Astrocyte (in vitro differentiated cells and primary cell): Measurements from ENCODE around the gene CHCHD3. TPM values are rescaled to one million over a fixed set of nuclear protein-coding genes. Genes with fewer than 3 reads are reported as not detected.

Experiments
- DNase-seq: peaks from one replicate; pipeline ENCODE4 v3.0.0-alpha.2; 2010; ENCODE audit warnings: low read depth
- FAIRE-seq: peaks from 2 replicates; lab custom pipeline; 2011; peaks lifted over from hg19 to GRCh38; lab: Jason Lieb, UNC
- H2AFZ ChIP-seq: 2 replicates; pipeline ENCODE4 v1.6.0; 2012; ENCODE audit warnings: low read depth, low read length, inconsistent platforms
- H3K27ac ChIP-seq: 2 replicates; pipeline ENCODE4 v1.5.1; 2011; ENCODE audit warnings: low read depth, low read length, inconsistent platforms
- H3K27me3 ChIP-seq: 2 replicates; pipeline ENCODE4 v1.6.0; 2011; ENCODE audit warnings: low read length, inconsistent platforms; ENCODE audit not compliant: insufficient read depth
- H3K36me3 ChIP-seq: 2 replicates; pipeline ENCODE4 v1.5.1; 2011; ENCODE audit warnings: low read length, inconsistent platforms; ENCODE audit not compliant: insufficient read depth
- H3K4me1 ChIP-seq: 2 replicates; pipeline ENCODE4 v1.5.1; 2011; ENCODE audit warnings: low read length, inconsistent platforms; ENCODE audit not compliant: insufficient read depth
- H3K4me2 ChIP-seq: 2 replicates; pipeline ENCODE4 v1.6.0; 2012; ENCODE audit warnings: low read length, inconsistent platforms
- H3K4me3 ChIP-seq: 2 replicates; pipeline ENCODE4 v1.5.1; 2011; ENCODE audit warnings: low read depth, mild to moderate bottlenecking, low read length, inconsistent platforms; ENCODE audit not compliant: insufficient read depth
- H3K79me2 ChIP-seq: 2 replicates; pipeline ENCODE4 v1.6.0; 2012; ENCODE audit warnings: mild to moderate bottlenecking, low read length, inconsistent platforms; ENCODE audit not compliant: insufficient read depth
- H3K9ac ChIP-seq: 2 replicates; pipeline ENCODE4 v1.6.0; 2012; ENCODE audit warnings: mild to moderate bottlenecking, low read length, inconsistent platforms
- H3K9me3 ChIP-seq: 2 replicates; pipeline ENCODE4 v1.5.1; 2012; ENCODE audit warnings: low read depth, mild to moderate bottlenecking, low read length, inconsistent platforms; ENCODE audit not compliant: insufficient read depth
- H4K20me1 ChIP-seq: 2 replicates; pipeline ENCODE4 v1.6.0; 2012; ENCODE audit warnings: low read length, inconsistent platforms; ENCODE audit not compliant: insufficient read depth
- H3K27ac Mint-ChIP-seq: one replicate; pipeline ENCODE4 v1.8.0; 2021; ENCODE audit warnings: mild to moderate bottlenecking, mixed read lengths; ENCODE audit not compliant: unreplicated experiment
- H3K27me3 Mint-ChIP-seq: one replicate; pipeline ENCODE4 v1.8.0; 2021; ENCODE audit warnings: low read depth, mixed read lengths; ENCODE audit not compliant: unreplicated experiment
- H3K36me3 Mint-ChIP-seq: one replicate; pipeline ENCODE4 v1.8.0; 2021; ENCODE audit warnings: low read depth, mixed read lengths; ENCODE audit not compliant: unreplicated experiment
- H3K4me1 Mint-ChIP-seq: one replicate; pipeline ENCODE4 v1.8.0; 2021; ENCODE audit warnings: low read depth, mixed read lengths; ENCODE audit not compliant: unreplicated experiment
- H3K4me3 Mint-ChIP-seq: one replicate; pipeline ENCODE4 v1.8.0; 2021; ENCODE audit warnings: mild to moderate bottlenecking, moderate library complexity, mixed read lengths; ENCODE audit not compliant: unreplicated experiment
- H3K9me3 Mint-ChIP-seq: one replicate; pipeline ENCODE4 v1.8.0; 2021; ENCODE audit warnings: mild to moderate bottlenecking, mixed read lengths; ENCODE audit not compliant: unreplicated experiment
- EZH2 ChIP-seq: IDR thresholded peaks from 2 replicates; pipeline ENCODE4 v1.6.1; 2012; ENCODE audit warnings: mild to moderate bottlenecking, low read length, inconsistent platforms; ENCODE audit not compliant: insufficient read depth
- total RNA-seq: library from RNA; stranded (reverse); gene quantifications from 2 replicates; pipeline ENCODE4 v1.2.1, GENCODE V29; 2021
- TF ChIP-seq, protein P1 (sequence below): IDR thresholded peaks from 2 replicates; pipeline ENCODE4 v1.5.1; 2011; ENCODE audit warnings: low read depth, mild to moderate bottlenecking, inconsistent platforms, low read length, moderate library complexity; ENCODE audit not compliant: insufficient read depth

Gene CHCHD3
- total RNA-seq, 1 donor from 2014 or later, result 63.1 TPM

DNA sequence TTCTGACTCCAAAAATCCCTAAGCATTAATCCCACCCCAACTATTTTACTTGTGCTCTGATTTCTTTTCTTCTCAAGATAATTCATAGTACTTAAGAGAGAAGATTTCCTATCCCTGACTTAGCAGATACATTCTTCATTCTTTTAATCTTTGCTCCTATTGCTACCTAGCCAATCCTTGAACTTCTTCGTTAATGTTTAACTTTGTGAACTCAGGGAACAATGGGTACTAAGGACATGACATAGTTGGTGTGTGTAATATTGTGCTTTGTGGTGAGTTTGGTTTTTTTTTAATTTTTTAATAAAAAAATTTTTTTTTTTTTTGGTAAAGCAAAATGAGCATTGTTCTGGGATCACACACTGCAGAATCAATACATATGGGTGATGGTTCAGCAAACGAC, 166.2 kb downstream of the CHCHD3 start:
- DNase-seq, result no peak
- H3K27ac Mint-ChIP-seq, result no peak overlapping the region
- TF ChIP-seq, protein P1, sequence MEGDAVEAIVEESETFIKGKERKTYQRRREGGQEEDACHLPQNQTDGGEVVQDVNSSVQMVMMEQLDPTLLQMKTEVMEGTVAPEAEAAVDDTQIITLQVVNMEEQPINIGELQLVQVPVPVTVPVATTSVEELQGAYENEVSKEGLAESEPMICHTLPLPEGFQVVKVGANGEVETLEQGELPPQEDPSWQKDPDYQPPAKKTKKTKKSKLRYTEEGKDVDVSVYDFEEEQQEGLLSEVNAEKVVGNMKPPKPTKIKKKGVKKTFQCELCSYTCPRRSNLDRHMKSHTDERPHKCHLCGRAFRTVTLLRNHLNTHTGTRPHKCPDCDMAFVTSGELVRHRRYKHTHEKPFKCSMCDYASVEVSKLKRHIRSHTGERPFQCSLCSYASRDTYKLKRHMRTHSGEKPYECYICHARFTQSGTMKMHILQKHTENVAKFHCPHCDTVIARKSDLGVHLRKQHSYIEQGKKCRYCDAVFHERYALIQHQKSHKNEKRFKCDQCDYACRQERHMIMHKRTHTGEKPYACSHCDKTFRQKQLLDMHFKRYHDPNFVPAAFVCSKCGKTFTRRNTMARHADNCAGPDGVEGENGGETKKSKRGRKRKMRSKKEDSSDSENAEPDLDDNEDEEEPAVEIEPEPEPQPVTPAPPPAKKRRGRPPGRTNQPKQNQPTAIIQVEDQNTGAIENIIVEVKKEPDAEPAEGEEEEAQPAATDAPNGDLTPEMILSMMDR, result no peak
- no peak for TF ChIP-seq EZH2

DNA sequence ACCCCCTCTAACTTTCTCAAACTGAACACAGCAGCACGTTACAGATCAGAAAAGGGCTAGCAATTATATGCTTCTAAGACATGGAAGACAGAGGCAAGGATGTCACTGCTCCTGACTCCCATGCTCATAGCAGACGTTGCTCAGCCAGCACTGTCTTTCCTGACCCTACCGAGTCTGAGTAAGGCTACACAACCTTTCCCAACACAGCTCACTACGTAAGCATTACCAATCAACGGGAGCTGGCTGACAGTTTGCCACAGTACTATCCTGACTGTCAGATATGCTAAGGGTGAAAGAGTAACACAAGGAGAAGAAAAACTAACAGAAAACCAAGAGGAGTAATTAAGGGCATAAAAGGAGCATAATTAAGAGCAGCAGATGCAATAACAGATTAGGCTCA, 171.2 kb downstream of the CHCHD3 start:
- no peak for FAIRE-seq
- H3K4me3 Mint-ChIP-seq, result no peak overlapping the region

More for the DNA sequence above, 166.2 kb downstream of the CHCHD3 start:
- H3K4me3 Mint-ChIP-seq, result no peak overlapping the region
- no peaks in the 10 kb centered on the region for H3K4me1 Mint-ChIP-seq
- peaks cover 4% of the 10 kb centered on the region for H3K36me3 Mint-ChIP-seq
- H3K79me2 ChIP-seq, result no peaks in the 10 kb centered on the region
- no peaks in the 10 kb centered on the region for H3K9me3 ChIP-seq
- H3K4me1 ChIP-seq, result no peaks in the 10 kb centered on the region
- FAIRE-seq, result no peak
- peaks cover 3% of the 10 kb centered on the region for H3K9me3 Mint-ChIP-seq
- peaks cover 5% of the 10 kb centered on the region for H4K20me1 ChIP-seq
- H3K4me2 ChIP-seq, result no peak overlapping the region
- H3K4me3 ChIP-seq, result no peak overlapping the region
- no peak overlapping the region for H3K27ac ChIP-seq
- H3K9ac ChIP-seq, result no peak overlapping the region
- H3K27me3 ChIP-seq, result no peaks in the 10 kb centered on the region
- no peak overlapping the region for H2AFZ ChIP-seq
- H3K36me3 ChIP-seq, result no peaks in the 10 kb centered on the region
- H3K27me3 Mint-ChIP-seq, result no peaks in the 10 kb centered on the region

DNA sequence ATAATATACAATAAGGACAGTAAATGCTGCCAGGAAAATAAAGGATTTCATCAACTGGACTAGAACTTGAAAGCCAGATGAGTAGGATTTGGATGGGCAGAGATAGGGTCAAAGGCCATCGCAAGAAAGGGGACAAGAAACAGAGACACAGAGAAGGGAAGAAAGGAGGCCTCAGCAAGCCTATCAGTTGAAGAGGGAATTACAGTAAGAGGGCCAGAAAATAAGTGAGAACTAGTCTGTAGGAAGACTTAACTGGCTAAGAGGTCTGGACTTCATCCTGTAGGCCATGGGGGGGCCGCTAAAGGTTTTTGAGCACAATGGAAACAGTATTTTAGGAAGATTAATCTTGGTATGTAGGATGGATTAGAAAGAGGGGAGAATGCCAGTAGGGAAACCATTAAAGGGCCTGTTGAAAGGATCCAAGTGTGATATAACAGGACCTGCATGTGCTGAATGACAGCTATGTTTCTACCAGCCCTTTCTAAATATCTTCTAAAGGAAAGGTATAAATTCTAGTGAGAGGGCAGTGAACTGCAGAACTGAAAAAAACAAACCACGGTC, 174.4 kb downstream of the CHCHD3 start:
- Histone ChIP-seq H3K27me3 (no peaks in the 10 kb centered on the region), H3K9me3 (no peaks in the 10 kb centered on the region), H4K20me1 (peaks cover 10% of the 10 kb centered on the region), H3K79me2 (no peaks in the 10 kb centered on the region), H2AFZ (no peak overlapping the region), H3K36me3 (no peaks in the 10 kb centered on the region), H3K4me3 (no peak overlapping the region), H3K9ac (no peak overlapping the region), H3K27ac (no peak overlapping the region), H3K4me1 (no peaks in the 10 kb centered on the region), H3K4me2 (no peak overlapping the region)
- no peaks in the 10 kb centered on the region for H3K4me1 Mint-ChIP-seq
- H3K4me3 Mint-ChIP-seq, result no peak overlapping the region
- TF ChIP-seq, protein P1, result no peak
- no peaks in the 10 kb centered on the region for H3K9me3 Mint-ChIP-seq
- FAIRE-seq, result no peak
- no peaks in the 10 kb centered on the region for H3K27me3 Mint-ChIP-seq
- no peak overlapping the region for H3K27ac Mint-ChIP-seq
- no peak for DNase-seq
- peaks cover 6% of the 10 kb centered on the region for H3K36me3 Mint-ChIP-seq

More for the DNA sequence above, 171.2 kb downstream of the CHCHD3 start:
- no peak overlapping the region for H2AFZ ChIP-seq
- no peak overlapping the region for H3K4me2 ChIP-seq
- H3K9me3 Mint-ChIP-seq, result peaks cover 3% of the 10 kb centered on the region
- no peak overlapping the region for H3K9ac ChIP-seq
- H3K27me3 ChIP-seq, result no peaks in the 10 kb centered on the region
- H3K27ac ChIP-seq, result no peak overlapping the region
- H3K4me1 Mint-ChIP-seq, result no peaks in the 10 kb centered on the region
- H3K4me1 ChIP-seq, result no peaks in the 10 kb centered on the region
- H3K36me3 ChIP-seq, result no peaks in the 10 kb centered on the region
- DNase-seq, result no peak
- no peak overlapping the region for H3K27ac Mint-ChIP-seq
- TF ChIP-seq EZH2, result no peak
- no peak overlapping the region for H3K4me3 ChIP-seq
- H3K9me3 ChIP-seq, result no peaks in the 10 kb centered on the region
- no peaks in the 10 kb centered on the region for H3K27me3 Mint-ChIP-seq
- H3K79me2 ChIP-seq, result no peaks in the 10 kb centered on the region
- H3K36me3 Mint-ChIP-seq, result peaks cover 4% of the 10 kb centered on the region
- peaks cover 10% of the 10 kb centered on the region for H4K20me1 ChIP-seq
